RWPE2 (cell line): ENCODE results near the gene MMD2.
"Not testable (repeated sequence)": the region's sequence is repeated elsewhere in the genome, so short reads cannot be mapped to it uniquely, and the experiment has no call there.

ENCODE experiments used
- ATAC-seq: fragments of 200-7000 bp; cut with Tn5 transposase; 3 replicates; pipeline ENCODE4 v1.9.1; 2021; ENCODE audit warnings: low read depth
- DNase-seq: peaks from one replicate; pipeline ENCODE4 v3.0.0-alpha.2; 2020; ENCODE audit warnings: low spot score
- H3K27ac ChIP-seq: fragments of 450-650 bp; 2 replicates; pipeline ENCODE4 v1.5.1; 2017; ENCODE audit warnings: mild to moderate bottlenecking; ENCODE audit not compliant: poor library complexity, severe bottlenecking
- H3K27me3 ChIP-seq: fragments of 250-450 bp; sonication (Bioruptor Pico); 2 replicates; pipeline ENCODE4 v1.5.1; 2021; ENCODE audit warnings: mild to moderate bottlenecking, moderate library complexity; ENCODE audit not compliant: insufficient read depth, poor library complexity, severe bottlenecking
- H3K36me3 ChIP-seq: fragments of 250-450 bp; sonication (Bioruptor Pico); 2 replicates; pipeline ENCODE4 v1.5.1; 2020; ENCODE audit warnings: low read depth, mild to moderate bottlenecking, moderate library complexity
- H3K4me1 ChIP-seq: fragments of 250-450 bp; sonication (Bioruptor Pico); 2 replicates; pipeline ENCODE4 v1.5.1; 2021; ENCODE audit warnings: mild to moderate bottlenecking, moderate library complexity; ENCODE audit not compliant: insufficient read depth, poor library complexity, severe bottlenecking
- H3K4me3 ChIP-seq: fragments of 250-450 bp; sonication (Bioruptor Pico); 2 replicates; pipeline ENCODE4 v1.5.1; 2021; ENCODE audit warnings: mild to moderate bottlenecking, moderate library complexity; ENCODE audit not compliant: severe bottlenecking
- H3K9me3 ChIP-seq: fragments of 250-450 bp; sonication (Bioruptor Pico); 2 replicates; pipeline ENCODE4 v1.5.1; 2021; ENCODE audit warnings: mild to moderate bottlenecking, moderate library complexity; ENCODE audit not compliant: severe bottlenecking
- CTCF ChIP-seq: fragments of 450-650 bp; IDR thresholded peaks from one replicate; pipeline ENCODE4 v1.5.1; 2017; ENCODE audit warnings: mild to moderate bottlenecking, moderate library complexity; ENCODE audit not compliant: poor library complexity, severe bottlenecking

MMD2 gene

GRCh38 chr7:4894482-4894881 is 64.5 kb downstream of the MMD2 start:
- H3K4me3 ChIP-seq, result no peak overlapping the region

GRCh38 chr7:4893929-4894475 is 65.0 kb downstream of the MMD2 start:
- Histone ChIP-seq H3K27me3 (no peaks in the 10 kb centered on the region), H3K27ac (no peak overlapping the region), H3K4me1 (no peaks in the 10 kb centered on the region), H3K4me3 (no peak overlapping the region), H3K9me3 (no peaks in the 10 kb centered on the region), H3K36me3 (no peaks in the 10 kb centered on the region)
- no peak for ATAC-seq
- no peak for DNase-seq
- TF ChIP-seq CTCF, result no peak

More at GRCh38 chr7:4894482-4894881, 64.5 kb downstream of the MMD2 start:
- H3K27ac ChIP-seq, result no peak overlapping the region
- H3K9me3 ChIP-seq, result no peaks in the 10 kb centered on the region
- ATAC-seq (no peak), DNase-seq (no peak)
- H3K27me3 ChIP-seq, result no peaks in the 10 kb centered on the region
- H3K36me3 ChIP-seq, result no peaks in the 10 kb centered on the region
- no peak for TF ChIP-seq CTCF
- H3K4me1 ChIP-seq, result no peaks in the 10 kb centered on the region

- not testable (repeated sequence) for H3K36me3 ChIP-seq, H3K4me1 ChIP-seq, H3K27me3 ChIP-seq, H3K9me3 ChIP-seq, H3K4me3 ChIP-seq, ATAC-seq, DNase-seq, H3K27ac ChIP-seq
Measured at GRCh38 chr7:4893188-4893587, 65.8 kb downstream of the MMD2 start.

GRCh38 chr7:4891522-4891921 is 67.5 kb downstream of the MMD2 start:
- H3K9me3 ChIP-seq, H3K4me3 ChIP-seq, DNase-seq, H3K27ac ChIP-seq, H3K4me1 ChIP-seq, ATAC-seq, H3K36me3 ChIP-seq, H3K27me3 ChIP-seq: not testable (repeated sequence)

GRCh38 chr7:4889682-4890081 is 69.3 kb downstream of the MMD2 start:
- H3K27me3 ChIP-seq, result no peaks in the 10 kb centered on the region
- no peaks in the 10 kb centered on the region for H3K4me1 ChIP-seq

More at GRCh38 chr7:4889682-4890081, 69.3 kb downstream of the MMD2 start:
- Histone ChIP-seq H3K9me3 (no peaks in the 10 kb centered on the region), H3K36me3 (no peaks in the 10 kb centered on the region), H3K27ac (no peak overlapping the region), H3K4me3 (no peak overlapping the region)
- no peak for ATAC-seq
- no peak for TF ChIP-seq CTCF
- no peak for DNase-seq
